ENCODE data around the gene PRSS56. TPM values are rescaled to one million over a fixed set of nuclear protein-coding genes. Genes with fewer than 3 reads are reported as not detected.

PRSS56 gene
- total RNA-seq, 1 experiment from 2014 or later: 0.18 TPM

GRCh38 chr2:232512602-232513001 lies 7.6 kb upstream of the PRSS56 start:
- Histone ChIP-seq H3K27ac (ENCODE audit: low read length) (no peak overlapping the region), H3K4me3 (ENCODE audit: low read depth in 2 of 2, low read length in 2 of 2) (no peak overlapping the region), H3K4me1 (ENCODE audit: control insufficient read depth, insufficient read depth, low read length) (no peaks in the 10 kb centered on the region), H3K9me3 (ENCODE audit: control insufficient read depth, insufficient read depth, low read depth, low read length) (no peaks in the 10 kb centered on the region), H3K36me3 (ENCODE audit: control insufficient read depth, insufficient read depth, low read length) (no peaks in the 10 kb centered on the region), H3K27me3 (ENCODE audit: control insufficient read depth, insufficient read depth, low read length) (no peaks in the 10 kb centered on the region)
- ATAC-seq (no peak), DNase-seq (ENCODE audit: low read depth, low spot score) (no peak)
- POLR2A ChIA-PET: no interaction called here
- intact Hi-C loops (cut with micrococcal nuclease; ENCODE audit: unreplicated experiment): no loop called here
- TF ChIP-seq POLR2AphosphoS5 (IDR thresholded peaks at IDR 0.05; ENCODE audit: low read depth, low read length) (no peak), CTCF (IDR thresholded peaks at IDR 0.05) (no peak), TCF7L2 (IDR thresholded peaks at IDR 0.05; ENCODE audit: low read depth, low read length) (no peak), REST (IDR thresholded peaks at IDR 0.05; ENCODE audit: insufficient read depth in 1 of 2, low read depth in 2 of 2, low read length in 1 of 2) (no peak), SIN3A (IDR thresholded peaks at IDR 0.05; ENCODE audit: borderline replicate concordance, insufficient read depth, low read depth, low read length) (no peak)
- in situ Hi-C loops (cut with HindIII; ENCODE audit: low pct_unique_long_range_greater_than_20kb, low sequenced_read_pairs): no loop called here
- CTCF ChIA-PET: interaction anchor here (0.6 kb wide), 1 partner anchor 211 kb away, joined by 5 read pairs; no protein-coding TSS in a partner anchor
- BruUV-seq (replicated peaks): no TSS peak

GRCh38 chr2:232513353-232513752 lies 6.8 kb upstream of the PRSS56 start:
- POLR2A ChIA-PET: no interaction called here
- H3K36me3 ChIP-seq (ENCODE audit: control insufficient read depth, insufficient read depth, low read length): no peaks in the 10 kb centered on the region
- H3K9me3 ChIP-seq (ENCODE audit: control insufficient read depth, insufficient read depth, low read depth, low read length): no peaks in the 10 kb centered on the region
- no peaks in the 10 kb centered on the region for H3K27me3 ChIP-seq (ENCODE audit: control insufficient read depth, insufficient read depth, low read length)
- no peak for DNase-seq (ENCODE audit: low read depth, low spot score)
- in situ Hi-C loops (cut with HindIII; ENCODE audit: low pct_unique_long_range_greater_than_20kb, low sequenced_read_pairs) (no loop called here), intact Hi-C loops (cut with micrococcal nuclease; ENCODE audit: unreplicated experiment) (no loop called here)
- CTCF ChIA-PET: no interaction called here
- no peak overlapping the region for H3K4me3 ChIP-seq (ENCODE audit: low read depth in 2 of 2, low read length in 2 of 2)
- BruUV-seq (replicated peaks): no TSS peak
- H3K4me1 ChIP-seq (ENCODE audit: control insufficient read depth, insufficient read depth, low read length): no peaks in the 10 kb centered on the region
- no peak for ATAC-seq
- no peak overlapping the region for H3K27ac ChIP-seq (ENCODE audit: low read length)
- TF ChIP-seq POLR2AphosphoS5 (IDR thresholded peaks at IDR 0.05; ENCODE audit: low read depth, low read length): no peak
- TF ChIP-seq CTCF (IDR thresholded peaks at IDR 0.05): no peak
- TF ChIP-seq REST (IDR thresholded peaks at IDR 0.05; ENCODE audit: insufficient read depth in 1 of 2, low read depth in 2 of 2, low read length in 1 of 2): no peak
- no peak for TF ChIP-seq TCF7L2 (IDR thresholded peaks at IDR 0.05; ENCODE audit: low read depth, low read length)
- TF ChIP-seq SIN3A (IDR thresholded peaks at IDR 0.05; ENCODE audit: borderline replicate concordance, insufficient read depth, low read depth, low read length): no peak
